Karpas-422 (cell line): Measurements from ENCODE around the gene ANO10. TPM values are rescaled to one million over a fixed set of nuclear protein-coding genes. Genes with fewer than 3 reads are reported as not detected.

Source experiments
- DNase-seq: peaks from one replicate; pipeline ENCODE4 v3.0.0-alpha.2; 2015
- H2AFZ ChIP-seq: fragments of 200-600 bp; sonication (generic); 2 replicates; pipeline ENCODE4 v1.6.1; 2014; ENCODE audit warnings: antibody characterized with exemption, low read length, mixed read lengths
- H3K27ac ChIP-seq: fragments of 200-600 bp; sonication (generic); 2 replicates; pipeline ENCODE4 v1.5.1; 2014; ENCODE audit warnings: mild to moderate bottlenecking, low read length, moderate library complexity
- H3K27me3 ChIP-seq: fragments of 200-600 bp; sonication (generic); 2 replicates; pipeline ENCODE4 v1.6.1; 2014; ENCODE audit warnings: low read length, mixed read lengths
- H3K36me3 ChIP-seq: fragments of 200-600 bp; sonication (generic); 2 replicates; pipeline ENCODE4 v1.6.1; 2014; ENCODE audit warnings: low read length, mixed read lengths; ENCODE audit not compliant: insufficient read depth
- H3K4me1 ChIP-seq: fragments of 200-600 bp; sonication (generic); 2 replicates; pipeline ENCODE4 v1.6.1; 2014; ENCODE audit warnings: mild to moderate bottlenecking, low read length, mixed read lengths
- H3K4me2 ChIP-seq: fragments of 200-600 bp; sonication (generic); 2 replicates; pipeline ENCODE4 v1.6.1; 2014; ENCODE audit warnings: low read length, low read depth, mild to moderate bottlenecking; ENCODE audit not compliant: poor library complexity, severe bottlenecking
- H3K4me3 ChIP-seq: fragments of 200-600 bp; sonication (generic); 2 replicates; pipeline ENCODE4 v1.5.1; 2014; ENCODE audit warnings: mild to moderate bottlenecking, antibody characterized with exemption, low read length, mixed read lengths
- H3K79me2 ChIP-seq: fragments of 200-600 bp; sonication (generic); 2 replicates; pipeline ENCODE4 v1.6.1; 2014; ENCODE audit warnings: mild to moderate bottlenecking, low read length, mixed read lengths
- H3K9ac ChIP-seq: fragments of 200-600 bp; sonication (generic); 2 replicates; pipeline ENCODE4 v1.6.0; 2014; ENCODE audit warnings: low read length
- H3K9me2 ChIP-seq: fragments of 200-600 bp; sonication (generic), shearing (Covaris generic); replicated peaks from 2 replicates; pipeline ENCODE4 v1.6.0; 2014; ENCODE audit warnings: mild to moderate bottlenecking, low read length, moderate library complexity; ENCODE audit not compliant: insufficient read depth
- H3K9me3 ChIP-seq: fragments of 300-700, 200-600 bp; sonication (generic); 2 replicates; pipeline ENCODE4 v1.6.1; 2014; ENCODE audit warnings: low read length, mixed read lengths
- H4K20me1 ChIP-seq: fragments of 200-600 bp; sonication (generic); 2 replicates; pipeline ENCODE4 v1.6.1; 2014; ENCODE audit warnings: mild to moderate bottlenecking, antibody characterized with exemption, low read length, low read depth; ENCODE audit not compliant: insufficient read depth
- total RNA-seq: library from RNA; depleted of rRNA; stranded (reverse); fragments of >200 nt; shearing (Covaris generic); gene quantifications from 2 replicates; pipeline ENCODE4 v1.2.3, GENCODE V29; 2014; ENCODE audit warnings: low replicate concordance

The ANO10 gene
- total RNA-seq, 1 experiment from 2014 or later = 3.2 TPM

DNA sequence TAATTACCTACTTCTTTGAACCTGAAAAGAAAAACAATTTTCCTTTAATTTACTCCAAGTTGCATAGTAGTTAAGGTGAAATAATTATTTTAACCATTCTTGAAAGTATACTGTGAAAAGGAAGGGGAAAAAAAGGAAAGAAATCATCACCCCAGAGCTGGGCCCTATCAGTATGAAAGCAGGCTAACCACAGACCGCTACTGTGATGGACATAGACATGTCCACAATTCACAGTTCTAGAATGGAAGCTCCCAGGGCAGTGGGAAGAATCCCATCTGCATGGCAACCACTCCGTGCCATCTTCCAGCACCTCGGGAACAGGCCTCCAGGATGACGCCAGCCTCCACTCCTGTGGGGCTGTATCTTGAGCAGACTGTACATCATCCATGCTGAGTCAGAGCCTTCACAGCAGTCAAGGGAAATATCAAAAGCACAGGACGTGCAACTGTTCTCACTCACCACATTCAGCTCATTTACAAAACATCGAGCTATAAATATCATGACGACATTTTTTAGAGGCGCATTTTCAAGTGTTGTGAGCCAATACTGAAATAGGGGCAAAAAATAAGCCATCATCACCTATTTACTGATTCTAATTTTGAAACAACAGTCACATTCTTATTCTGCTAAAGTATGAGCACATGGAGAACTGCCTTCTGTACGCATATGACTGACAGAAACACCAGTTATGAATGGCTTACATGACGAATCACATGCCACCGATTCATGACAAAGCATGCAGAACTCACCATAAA, 215.7 kb downstream of the ANO10 start:
- Histone ChIP-seq H3K79me2 (no peaks in the 10 kb centered on the region), H2AFZ (no peak overlapping the region), H3K4me1 (no peaks in the 10 kb centered on the region), H4K20me1 (no peaks in the 10 kb centered on the region), H3K36me3 (no peaks in the 10 kb centered on the region), H3K9ac (no peak overlapping the region), H3K27ac (no peak overlapping the region), H3K27me3 (no peaks in the 10 kb centered on the region), H3K4me2 (no peak overlapping the region), H3K9me3 (no peaks in the 10 kb centered on the region), H3K4me3 (no peak overlapping the region), H3K9me2 (no peaks in the 10 kb centered on the region)
- DNase-seq = no peak

DNA sequence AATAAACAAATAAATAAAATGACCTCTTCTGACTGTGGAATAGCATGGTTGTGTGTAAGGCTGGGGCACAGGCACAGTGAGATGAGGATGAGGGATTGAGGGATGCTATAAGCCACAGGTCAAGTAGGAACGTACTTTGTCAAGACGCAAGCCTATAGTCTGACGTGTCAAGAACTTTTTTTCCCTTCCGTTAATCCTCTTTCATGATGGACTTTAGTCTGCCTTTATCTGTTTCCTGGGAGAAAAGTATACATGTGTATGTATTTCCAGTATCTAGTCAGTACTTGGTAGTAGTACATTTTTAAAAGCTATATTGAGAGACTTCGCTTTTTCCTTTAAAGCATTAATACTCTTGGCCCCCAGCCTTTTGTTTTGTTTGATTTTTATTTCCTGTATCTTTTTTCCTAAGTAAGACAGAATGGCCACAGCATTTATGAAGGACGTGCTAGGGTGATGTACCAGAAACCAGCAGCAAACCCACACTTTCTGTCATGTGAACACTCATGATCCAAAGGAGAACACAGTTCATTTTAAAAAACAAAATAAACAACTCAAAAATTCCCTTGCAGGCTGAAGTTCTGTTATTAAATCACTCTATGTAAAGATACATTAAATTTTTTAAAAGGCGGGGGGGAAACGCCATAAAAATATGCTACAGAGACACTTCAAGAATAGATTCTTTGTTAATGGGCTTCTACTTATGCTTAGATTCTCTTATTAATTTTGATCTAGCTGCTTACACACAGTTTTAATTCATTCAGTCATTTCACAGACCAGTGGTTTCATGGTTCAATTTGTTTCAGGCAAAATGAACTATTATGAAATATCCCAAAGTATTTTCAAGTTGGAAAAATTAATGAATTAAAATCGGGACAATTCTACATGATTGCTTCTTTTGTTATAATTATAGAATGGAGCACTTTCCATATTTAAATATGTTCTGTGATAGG, 220.8 kb downstream of the ANO10 start:
- Histone ChIP-seq H3K9me3 (no peaks in the 10 kb centered on the region), H2AFZ (no peak overlapping the region), H3K27ac (no peak overlapping the region), H3K4me1 (no peaks in the 10 kb centered on the region), H3K27me3 (no peaks in the 10 kb centered on the region), H3K79me2 (no peaks in the 10 kb centered on the region), H3K4me2 (no peak overlapping the region), H3K4me3 (no peak overlapping the region), H3K9me2 (no peaks in the 10 kb centered on the region), H3K9ac (no peak overlapping the region), H3K36me3 (no peaks in the 10 kb centered on the region), H4K20me1 (no peaks in the 10 kb centered on the region)
- no peak for DNase-seq

DNA sequence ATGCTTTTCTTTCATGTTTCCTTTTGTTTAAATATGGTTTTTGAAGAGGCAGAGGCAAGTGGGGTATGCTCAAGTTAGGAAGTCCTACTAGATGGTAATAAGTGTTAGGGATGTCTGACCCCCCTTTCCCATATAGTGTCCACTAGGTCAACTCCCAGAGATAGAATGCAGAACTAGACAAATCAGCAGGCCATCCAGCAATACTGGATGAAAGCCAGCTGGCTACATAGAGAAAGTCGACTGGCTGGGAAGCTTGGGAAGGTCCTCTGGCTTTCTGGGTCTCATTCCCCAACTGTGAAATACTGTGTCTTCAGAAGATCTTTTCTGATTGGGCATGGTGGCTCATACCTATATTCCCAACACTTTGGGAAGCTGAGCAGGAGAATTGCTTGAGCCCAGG, 221.6 kb downstream of the ANO10 start:
- H3K9ac ChIP-seq = no peak overlapping the region
- no peaks in the 10 kb centered on the region for H3K79me2 ChIP-seq
- no peak overlapping the region for H3K27ac ChIP-seq
- no peak overlapping the region for H2AFZ ChIP-seq
- no peaks in the 10 kb centered on the region for H3K4me1 ChIP-seq
- H4K20me1 ChIP-seq = no peaks in the 10 kb centered on the region
- no peaks in the 10 kb centered on the region for H3K27me3 ChIP-seq
- H3K4me2 ChIP-seq = no peak overlapping the region
- H3K9me3 ChIP-seq = no peaks in the 10 kb centered on the region
- DNase-seq = no peak
- H3K36me3 ChIP-seq = no peaks in the 10 kb centered on the region
- H3K9me2 ChIP-seq = no peaks in the 10 kb centered on the region
- no peak overlapping the region for H3K4me3 ChIP-seq

DNA sequence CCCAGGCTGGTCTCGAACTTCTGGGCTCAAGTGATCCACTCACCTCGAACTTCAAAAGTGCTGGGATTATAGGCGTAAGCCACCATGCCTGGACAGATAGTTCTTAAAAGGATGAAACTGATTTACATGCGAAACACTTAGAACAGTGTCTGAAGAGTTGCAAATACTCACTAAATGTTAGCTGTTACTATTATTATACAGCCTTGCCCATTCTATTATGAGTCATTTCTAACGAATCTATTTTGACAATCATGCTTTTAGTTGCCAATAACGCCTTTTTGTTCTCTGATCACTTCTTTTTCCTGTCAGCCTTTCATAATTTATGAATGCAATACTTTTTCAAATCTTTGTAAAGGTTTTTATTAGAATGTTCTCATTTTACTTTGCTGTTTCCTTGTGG, 222.8 kb downstream of the ANO10 start:
- H3K9me3 ChIP-seq = no peaks in the 10 kb centered on the region
- H3K4me2 ChIP-seq = no peak overlapping the region
- H4K20me1 ChIP-seq = no peaks in the 10 kb centered on the region
- H3K27me3 ChIP-seq = no peaks in the 10 kb centered on the region
- DNase-seq = no peak
- no peak overlapping the region for H3K9ac ChIP-seq
- H3K4me1 ChIP-seq = no peaks in the 10 kb centered on the region
- H3K27ac ChIP-seq = no peak overlapping the region
- H3K9me2 ChIP-seq = no peaks in the 10 kb centered on the region
- no peak overlapping the region for H3K4me3 ChIP-seq
- H3K79me2 ChIP-seq = no peaks in the 10 kb centered on the region
- H3K36me3 ChIP-seq = no peaks in the 10 kb centered on the region
- H2AFZ ChIP-seq = no peak overlapping the region

DNA sequence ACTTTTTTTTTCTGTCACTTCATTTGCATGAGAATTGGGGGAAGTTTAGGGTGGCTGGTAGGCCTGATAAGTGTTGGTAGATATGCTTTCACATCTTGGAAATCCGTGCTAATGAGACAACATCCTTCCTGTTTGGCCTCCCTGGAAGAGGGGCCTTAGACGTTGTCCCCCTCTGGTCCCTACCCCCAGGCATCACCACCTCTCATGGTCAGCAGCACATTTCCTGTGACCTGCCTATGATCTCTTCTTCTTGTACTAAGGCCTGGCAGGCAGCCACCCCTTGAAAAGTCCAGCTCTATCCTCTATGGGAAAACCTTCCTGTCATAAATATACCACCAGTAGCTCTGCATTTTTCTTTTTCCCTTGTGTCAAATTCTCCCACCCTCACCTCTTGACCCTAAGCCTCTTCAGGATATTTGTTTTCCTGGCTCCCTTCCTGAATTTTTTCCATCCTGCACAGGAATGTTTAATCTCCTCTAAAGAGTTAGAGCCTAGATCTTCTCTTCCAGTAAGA, 227.7 kb downstream of the ANO10 start:
- Histone ChIP-seq H3K4me3 (no peak overlapping the region), H3K9ac (no peak overlapping the region), H2AFZ (no peak overlapping the region)

DNA sequence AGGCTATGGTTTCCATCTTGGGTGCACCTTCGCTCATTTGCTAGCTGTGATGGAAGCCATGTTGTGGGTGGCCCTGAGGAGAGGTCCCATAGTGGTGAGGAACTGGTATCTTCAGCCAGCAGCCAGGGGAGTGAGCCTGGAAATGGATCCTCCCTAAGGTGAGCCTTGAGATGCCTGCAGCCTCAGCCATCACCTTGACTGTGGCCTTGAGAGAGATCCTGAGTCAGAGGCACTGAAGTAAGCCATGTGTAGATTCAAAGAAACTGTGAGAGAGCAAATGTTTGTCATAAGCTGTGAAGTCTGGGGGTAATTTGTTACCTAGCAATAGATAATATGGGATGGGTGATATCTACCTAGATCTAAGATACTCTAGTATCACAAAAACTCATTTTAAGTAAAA, 230.2 kb downstream of the ANO10 start:
- no peak for DNase-seq
- H3K4me1 ChIP-seq = no peaks in the 10 kb centered on the region
- no peak overlapping the region for H3K4me3 ChIP-seq
- H3K27me3 ChIP-seq = no peaks in the 10 kb centered on the region
- no peak overlapping the region for H2AFZ ChIP-seq
- H3K79me2 ChIP-seq = no peaks in the 10 kb centered on the region
- H3K4me2 ChIP-seq = no peak overlapping the region
- no peaks in the 10 kb centered on the region for H3K9me2 ChIP-seq
- no peak overlapping the region for H3K9ac ChIP-seq
- no peaks in the 10 kb centered on the region for H4K20me1 ChIP-seq
- H3K27ac ChIP-seq = no peak overlapping the region
- no peaks in the 10 kb centered on the region for H3K36me3 ChIP-seq
- no peaks in the 10 kb centered on the region for H3K9me3 ChIP-seq

More for the DNA sequence above, 227.7 kb downstream of the ANO10 start:
- no peaks in the 10 kb centered on the region for H4K20me1 ChIP-seq
- no peaks in the 10 kb centered on the region for H3K9me3 ChIP-seq
- no peak overlapping the region for H3K4me2 ChIP-seq
- no peaks in the 10 kb centered on the region for H3K9me2 ChIP-seq
- no peak for DNase-seq
- no peaks in the 10 kb centered on the region for H3K4me1 ChIP-seq
- no peaks in the 10 kb centered on the region for H3K27me3 ChIP-seq
- H3K79me2 ChIP-seq = no peaks in the 10 kb centered on the region
- no peak overlapping the region for H3K27ac ChIP-seq
- no peaks in the 10 kb centered on the region for H3K36me3 ChIP-seq

DNA sequence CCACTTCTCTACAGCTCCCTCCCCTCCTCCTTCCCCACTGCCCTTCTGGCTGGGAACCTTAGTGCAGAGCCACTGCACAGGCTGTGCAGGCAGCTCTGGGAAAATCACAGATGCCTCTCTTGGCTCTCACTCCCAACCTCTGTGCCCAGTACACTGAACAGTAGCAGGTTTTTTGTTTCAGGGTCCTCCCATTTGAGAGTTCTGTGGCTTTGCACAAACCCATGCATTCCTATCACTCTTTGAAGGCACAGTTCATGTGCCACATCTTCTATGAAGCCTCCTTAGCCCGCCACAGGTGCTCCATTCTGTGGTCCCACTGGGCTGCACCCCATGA, 231.6 kb downstream of the ANO10 start:
- H3K9me2 ChIP-seq = no peaks in the 10 kb centered on the region
- H3K27me3 ChIP-seq = no peaks in the 10 kb centered on the region
- H3K4me3 ChIP-seq = no peak overlapping the region
- no peaks in the 10 kb centered on the region for H3K36me3 ChIP-seq
- H3K27ac ChIP-seq = no peak overlapping the region
- no peaks in the 10 kb centered on the region for H4K20me1 ChIP-seq
- H2AFZ ChIP-seq = no peak overlapping the region
- no peak overlapping the region for H3K4me2 ChIP-seq
- no peaks in the 10 kb centered on the region for H3K9me3 ChIP-seq
- H3K79me2 ChIP-seq = no peaks in the 10 kb centered on the region
- no peak overlapping the region for H3K9ac ChIP-seq
- no peaks in the 10 kb centered on the region for H3K4me1 ChIP-seq
- no peak for DNase-seq
